ENCODE data around the gene UNC93B1. TPM values are rescaled to one million over a fixed set of nuclear protein-coding genes. Genes with fewer than 3 reads are reported as not detected.

UNC93B1 gene
- total RNA-seq, 1 donor from 2014 or later: 0.86 TPM

DNA sequence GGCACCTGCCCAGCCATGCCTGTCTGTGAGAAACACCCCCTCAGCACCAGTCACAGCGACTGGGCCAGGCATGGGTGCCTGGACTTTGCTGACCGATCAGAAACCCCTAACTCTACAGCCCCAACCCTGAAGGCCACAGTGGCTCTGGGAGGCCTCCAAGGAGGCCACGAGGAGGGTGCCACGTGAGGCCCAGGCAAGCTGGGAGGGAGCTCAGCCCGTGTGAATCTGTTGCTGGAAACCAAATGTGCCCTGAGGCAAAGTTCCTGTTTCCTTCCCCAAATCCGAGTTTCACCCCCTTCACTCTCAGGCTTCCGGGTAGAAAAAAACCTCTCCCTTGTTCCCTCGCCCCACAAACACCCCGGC is 1.3 kb downstream of the UNC93B1 start:
- Mint-ChIP-seq H3K27ac (ENCODE audit: unreplicated experiment) (no peak overlapping the region), H3K36me3 (ENCODE audit: unreplicated experiment) (no peaks in the 10 kb centered on the region), H3K4me1 (ENCODE audit: low read depth, unreplicated experiment) (peaks cover 3% of the 10 kb centered on the region), H3K27me3 (ENCODE audit: unreplicated experiment) (peaks cover 14% of the 10 kb centered on the region), H3K9me3 (ENCODE audit: unreplicated experiment) (peaks cover 4% of the 10 kb centered on the region), H3K4me3 (ENCODE audit: unreplicated experiment) (peak overlapping the region; percentile 84)
- no peak for DNase-seq
- TF ChIP-seq, protein P1, sequence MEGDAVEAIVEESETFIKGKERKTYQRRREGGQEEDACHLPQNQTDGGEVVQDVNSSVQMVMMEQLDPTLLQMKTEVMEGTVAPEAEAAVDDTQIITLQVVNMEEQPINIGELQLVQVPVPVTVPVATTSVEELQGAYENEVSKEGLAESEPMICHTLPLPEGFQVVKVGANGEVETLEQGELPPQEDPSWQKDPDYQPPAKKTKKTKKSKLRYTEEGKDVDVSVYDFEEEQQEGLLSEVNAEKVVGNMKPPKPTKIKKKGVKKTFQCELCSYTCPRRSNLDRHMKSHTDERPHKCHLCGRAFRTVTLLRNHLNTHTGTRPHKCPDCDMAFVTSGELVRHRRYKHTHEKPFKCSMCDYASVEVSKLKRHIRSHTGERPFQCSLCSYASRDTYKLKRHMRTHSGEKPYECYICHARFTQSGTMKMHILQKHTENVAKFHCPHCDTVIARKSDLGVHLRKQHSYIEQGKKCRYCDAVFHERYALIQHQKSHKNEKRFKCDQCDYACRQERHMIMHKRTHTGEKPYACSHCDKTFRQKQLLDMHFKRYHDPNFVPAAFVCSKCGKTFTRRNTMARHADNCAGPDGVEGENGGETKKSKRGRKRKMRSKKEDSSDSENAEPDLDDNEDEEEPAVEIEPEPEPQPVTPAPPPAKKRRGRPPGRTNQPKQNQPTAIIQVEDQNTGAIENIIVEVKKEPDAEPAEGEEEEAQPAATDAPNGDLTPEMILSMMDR (IDR thresholded peaks at IDR 0.05; ENCODE audit: partially characterized antibody, unreplicated experiment): no peak

DNA sequence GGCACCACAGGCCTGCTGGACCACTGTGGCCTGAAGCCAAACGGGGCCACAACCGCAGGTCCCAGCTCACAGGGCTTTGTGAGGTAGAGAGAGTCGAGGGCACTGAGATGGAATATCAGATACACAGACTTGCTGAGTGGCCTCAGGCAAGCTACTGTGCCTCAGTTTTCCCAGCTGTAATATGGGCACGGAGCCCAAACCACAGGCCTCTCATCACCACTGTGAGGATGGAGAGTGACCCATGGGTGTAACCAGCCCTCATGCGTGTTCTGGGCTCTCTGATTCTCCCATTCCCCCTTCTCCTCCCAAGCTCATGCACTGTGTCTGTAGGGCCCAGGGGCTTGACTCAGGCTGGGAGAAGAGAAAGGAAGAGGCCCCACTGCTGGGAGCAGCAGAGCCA is 4.2 kb downstream of the UNC93B1 start:
- H3K9me3 Mint-ChIP-seq (ENCODE audit: unreplicated experiment): peaks cover 4% of the 10 kb centered on the region
- H3K27me3 Mint-ChIP-seq (ENCODE audit: unreplicated experiment): peaks cover 15% of the 10 kb centered on the region
- peaks cover 4% of the 10 kb centered on the region for H3K4me1 Mint-ChIP-seq (ENCODE audit: low read depth, unreplicated experiment)
- H3K4me3 Mint-ChIP-seq (ENCODE audit: unreplicated experiment): no peak overlapping the region
- H3K27ac Mint-ChIP-seq (ENCODE audit: unreplicated experiment): no peak overlapping the region
- no peaks in the 10 kb centered on the region for H3K36me3 Mint-ChIP-seq (ENCODE audit: unreplicated experiment)
- TF ChIP-seq, protein P1 (IDR thresholded peaks at IDR 0.05; ENCODE audit: partially characterized antibody, unreplicated experiment): no peak
- no peak for DNase-seq

DNA sequence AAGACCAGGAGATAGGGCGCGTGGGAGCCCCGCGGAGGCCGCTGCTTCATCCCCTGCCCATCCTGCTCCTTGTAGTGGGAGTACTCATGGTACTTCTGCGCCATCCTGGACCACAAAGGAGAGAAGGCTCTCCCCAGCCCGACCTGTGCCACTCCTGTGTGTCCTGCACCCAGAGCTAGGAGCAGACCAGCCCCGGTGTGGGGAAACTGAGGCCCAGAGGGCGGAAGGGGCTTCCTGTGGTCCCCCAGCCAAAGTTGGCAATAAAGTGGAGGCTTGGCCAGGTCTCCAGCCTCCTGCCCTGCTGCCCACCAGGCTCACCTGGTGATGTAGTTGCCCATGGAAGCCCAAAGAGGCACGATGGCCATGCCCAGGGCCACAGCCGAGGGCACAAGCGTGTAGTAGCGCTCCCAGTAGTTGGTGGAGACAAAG is 4.7 kb downstream of the UNC93B1 start:
- H3K4me3 Mint-ChIP-seq (ENCODE audit: unreplicated experiment): no peak overlapping the region
- H3K4me1 Mint-ChIP-seq (ENCODE audit: low read depth, unreplicated experiment): peaks cover 4% of the 10 kb centered on the region
- no peaks in the 10 kb centered on the region for H3K36me3 Mint-ChIP-seq (ENCODE audit: unreplicated experiment)
- peaks cover 4% of the 10 kb centered on the region for H3K9me3 Mint-ChIP-seq (ENCODE audit: unreplicated experiment)
- no peak for DNase-seq
- H3K27me3 Mint-ChIP-seq (ENCODE audit: unreplicated experiment): peaks cover 14% of the 10 kb centered on the region
- H3K27ac Mint-ChIP-seq (ENCODE audit: unreplicated experiment): no peak overlapping the region
- TF ChIP-seq, protein P1 (IDR thresholded peaks at IDR 0.05; ENCODE audit: partially characterized antibody, unreplicated experiment): no peak

DNA sequence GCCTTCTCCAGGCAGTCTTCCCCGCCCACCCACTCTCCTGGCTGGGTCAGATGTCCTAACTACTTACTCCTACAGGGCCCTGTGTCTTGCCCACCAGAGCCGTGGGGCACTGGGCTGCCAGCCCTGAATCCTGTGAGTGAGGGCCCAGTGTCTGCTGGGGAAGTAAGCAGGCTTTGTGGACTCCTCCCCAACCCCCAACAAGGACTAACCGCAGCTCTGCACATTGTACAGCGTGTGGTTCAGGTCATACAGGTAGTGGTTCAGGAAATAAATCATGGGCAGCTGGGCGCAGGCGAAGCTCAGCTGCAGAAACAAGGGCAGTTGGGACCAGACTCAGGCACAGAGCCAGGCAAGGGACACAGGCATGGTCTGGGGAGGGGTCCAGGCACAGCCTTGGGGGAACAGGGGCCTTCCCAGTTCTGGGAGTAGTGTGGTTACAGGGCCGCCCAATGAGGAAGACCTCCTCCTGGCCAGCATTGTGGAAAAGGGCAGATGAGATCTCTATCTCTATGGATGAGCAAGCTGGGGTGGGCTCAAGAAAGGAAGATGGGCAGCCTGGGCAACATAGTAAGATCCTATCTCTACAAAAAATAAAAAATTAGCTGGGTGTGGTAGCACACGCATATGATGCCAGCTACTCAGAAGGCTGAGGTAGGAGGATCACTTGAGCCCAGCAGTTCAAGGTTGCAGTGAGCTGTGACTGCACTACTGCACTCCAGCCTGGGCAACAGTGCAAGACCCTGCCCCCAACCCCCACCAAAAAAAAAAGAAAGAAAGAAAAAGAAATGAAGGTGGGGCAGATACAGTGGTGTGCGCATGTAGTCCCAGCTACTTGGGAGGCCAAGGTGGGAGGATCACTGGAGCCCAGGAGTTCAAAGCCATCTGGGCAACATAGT is 5.5 kb downstream of the UNC93B1 start:
- Mint-ChIP-seq H3K27me3 (ENCODE audit: unreplicated experiment) (peaks cover 16% of the 10 kb centered on the region), H3K4me1 (ENCODE audit: low read depth, unreplicated experiment) (peaks cover 4% of the 10 kb centered on the region), H3K36me3 (ENCODE audit: unreplicated experiment) (no peaks in the 10 kb centered on the region), H3K9me3 (ENCODE audit: unreplicated experiment) (peaks cover 4% of the 10 kb centered on the region), H3K27ac (ENCODE audit: unreplicated experiment) (no peak overlapping the region), H3K4me3 (ENCODE audit: unreplicated experiment) (no peak overlapping the region)
- peak; percentile 10 for DNase-seq
- TF ChIP-seq, protein P1 (IDR thresholded peaks at IDR 0.05; ENCODE audit: partially characterized antibody, unreplicated experiment): no peak

DNA sequence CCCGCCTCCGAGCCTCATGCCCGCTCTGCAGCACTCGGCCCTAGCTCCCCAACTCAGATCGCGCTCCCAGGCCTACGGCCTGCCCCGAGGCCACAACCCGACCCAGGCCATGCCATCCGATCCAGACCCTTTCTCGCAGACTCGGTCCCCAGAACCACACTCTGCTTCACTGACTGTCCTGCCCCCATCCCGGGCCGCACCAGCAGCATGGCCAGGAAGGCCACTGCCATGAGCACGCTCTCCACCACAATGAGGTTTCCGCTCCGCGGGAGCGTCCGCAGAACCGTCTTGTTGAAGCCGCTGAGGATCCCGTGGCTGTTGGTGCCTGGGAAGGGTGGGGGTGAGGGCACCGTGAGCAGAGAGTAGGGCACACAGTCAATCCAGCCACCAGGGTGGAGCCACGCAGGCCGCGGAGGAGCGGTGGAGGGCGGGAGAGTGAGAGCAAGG is 6.4 kb downstream of the UNC93B1 start:
- Mint-ChIP-seq H3K36me3 (ENCODE audit: unreplicated experiment) (no peaks in the 10 kb centered on the region), H3K4me1 (ENCODE audit: low read depth, unreplicated experiment) (peaks cover 2% of the 10 kb centered on the region), H3K27me3 (ENCODE audit: unreplicated experiment) (peaks cover 18% of the 10 kb centered on the region), H3K4me3 (ENCODE audit: unreplicated experiment) (no peak overlapping the region), H3K9me3 (ENCODE audit: unreplicated experiment) (peaks cover 4% of the 10 kb centered on the region), H3K27ac (ENCODE audit: unreplicated experiment) (no peak overlapping the region)
- TF ChIP-seq, protein P1 (IDR thresholded peaks at IDR 0.05; ENCODE audit: partially characterized antibody, unreplicated experiment): no peak
- DNase-seq: peak; percentile 14

All from glutamatergic neuron (in vitro differentiated cells).